ENCODE measurements around the gene ABHD8.

DNA sequence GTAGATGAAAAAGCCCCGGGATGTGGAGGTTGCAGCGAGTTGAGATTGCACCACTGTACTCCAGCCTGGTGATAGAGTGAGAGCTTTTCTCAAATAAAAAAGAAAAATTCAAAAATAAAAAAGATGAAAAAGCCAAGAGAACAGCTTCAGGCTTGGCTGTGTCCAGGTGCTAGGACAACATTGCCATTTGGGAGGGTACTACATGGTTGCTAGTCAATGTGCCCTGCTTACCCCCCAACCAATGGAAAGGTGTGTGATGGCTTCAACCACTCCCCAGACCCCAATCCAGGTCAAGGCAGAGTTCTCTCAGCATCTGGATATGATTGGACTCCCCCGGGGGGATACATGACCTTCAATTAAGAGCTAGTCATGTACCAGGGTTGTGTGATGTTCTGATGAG lies 23.8 kb downstream of the ABHD8 start:
- TF ChIP-seq, protein P1, sequence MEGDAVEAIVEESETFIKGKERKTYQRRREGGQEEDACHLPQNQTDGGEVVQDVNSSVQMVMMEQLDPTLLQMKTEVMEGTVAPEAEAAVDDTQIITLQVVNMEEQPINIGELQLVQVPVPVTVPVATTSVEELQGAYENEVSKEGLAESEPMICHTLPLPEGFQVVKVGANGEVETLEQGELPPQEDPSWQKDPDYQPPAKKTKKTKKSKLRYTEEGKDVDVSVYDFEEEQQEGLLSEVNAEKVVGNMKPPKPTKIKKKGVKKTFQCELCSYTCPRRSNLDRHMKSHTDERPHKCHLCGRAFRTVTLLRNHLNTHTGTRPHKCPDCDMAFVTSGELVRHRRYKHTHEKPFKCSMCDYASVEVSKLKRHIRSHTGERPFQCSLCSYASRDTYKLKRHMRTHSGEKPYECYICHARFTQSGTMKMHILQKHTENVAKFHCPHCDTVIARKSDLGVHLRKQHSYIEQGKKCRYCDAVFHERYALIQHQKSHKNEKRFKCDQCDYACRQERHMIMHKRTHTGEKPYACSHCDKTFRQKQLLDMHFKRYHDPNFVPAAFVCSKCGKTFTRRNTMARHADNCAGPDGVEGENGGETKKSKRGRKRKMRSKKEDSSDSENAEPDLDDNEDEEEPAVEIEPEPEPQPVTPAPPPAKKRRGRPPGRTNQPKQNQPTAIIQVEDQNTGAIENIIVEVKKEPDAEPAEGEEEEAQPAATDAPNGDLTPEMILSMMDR (IDR thresholded peaks at IDR 0.05 in 4 of 5, conservative IDR thresholded peaks at IDR 0.05 in 1 of 5) = no peak
- no peak for TF ChIP-seq POLR2A (IDR thresholded peaks at IDR 0.05)
